K562 (cell line): ENCODE data around the gene CRYM. TPM values are rescaled to one million over a fixed set of nuclear protein-coding genes. Genes with fewer than 3 reads are reported as not detected.

ENCODE experiments used
- ARNT ChIP-seq, 2 experiments: fragments of 450-650 bp; IDR thresholded peaks; 2 replicates each; pipeline ENCODE4 v1.6.1; 2016; ENCODE audit warnings: mild to moderate bottlenecking in 1 of 2
- BHLHE40 ChIP-seq: IDR thresholded peaks from 2 replicates; pipeline ENCODE4 v1.6.1; 2011; ENCODE audit warnings: low read length, improper control_type of control experiment
- FOXM1 ChIP-seq, 2 experiments: fragments of 450-650 bp in 1 of 2; sonication (generic) in 1 of 2; formaldehyde crosslinking in 1 of 2; IDR thresholded peaks; 2 replicates each; pipeline versions ENCODE4 v1.6.1 to v1.9.0; 2017 to 2022; ENCODE audit warnings: low read depth in 2 of 2, mild to moderate bottlenecking in 2 of 2, missing genetic modification reagents in 1 of 2, moderate library complexity in 1 of 2
- ILF3 ChIP-seq: fragments of 450-650 bp; IDR thresholded peaks from 2 replicates; pipeline ENCODE4 v1.6.1; 2018; ENCODE audit warnings: antibody characterized with exemption, mild to moderate bottlenecking, moderate library complexity, borderline replicate concordance
- KAT7 ChIP-seq: sonication (generic); formaldehyde crosslinking; IDR thresholded peaks from 2 replicates; pipeline ENCODE4 v1.8.0; 2022; ENCODE audit warnings: missing genetic modification reagents, mild to moderate bottlenecking, borderline replicate concordance
- MEIS2 ChIP-seq: fragments of 450-650 bp; IDR thresholded peaks from 2 replicates; pipeline ENCODE4 v1.6.1; 2014; ENCODE audit warnings: mild to moderate bottlenecking; ENCODE audit not compliant: partially characterized antibody
- MYNN ChIP-seq, 2 experiments: sonication (generic); formaldehyde crosslinking in 1 of 2; IDR thresholded peaks; 2 replicates each; pipeline versions ENCODE4 v1.5.0 to v1.6.1; 2016 to 2020; ENCODE audit warnings: antibody characterized with exemption in 1 of 2, missing genetic modification reagents in 1 of 2
- PHB ChIP-seq: fragments of 250-450 bp; sonication (Bioruptor Pico); IDR thresholded peaks from 2 replicates; pipeline ENCODE4 v1.5.0; 2021
- TEAD4 ChIP-seq, 2 experiments: sonication (generic) in 1 of 2; formaldehyde crosslinking in 1 of 2; IDR thresholded peaks; 2 replicates each; pipeline versions ENCODE4 v1.6.1 to v1.8.0; 2012 to 2022; ENCODE audit warnings: borderline replicate concordance in 1 of 2, inconsistent platforms in 1 of 2, low read length in 1 of 2, mild to moderate bottlenecking in 1 of 2, missing genetic modification reagents in 1 of 2
- ZBED1 ChIP-seq: IDR thresholded peaks from 2 replicates; pipeline ENCODE4 v1.6.1; 2014
- ZNF316 ChIP-seq: fragments of 450-650 bp; IDR thresholded peaks from 2 replicates; pipeline ENCODE4 v1.6.1; 2016
- ZNF324 ChIP-seq: fragments of 250-450 bp; sonication (Bioruptor Pico); IDR thresholded peaks from 2 replicates; pipeline ENCODE4 v1.4.0; 2020; ENCODE audit warnings: mild to moderate bottlenecking
- polyA plus RNA-seq, 8 experiments: library from polyadenylated mRNA; depleted of rRNA in 4 of 8; stranded (reverse) in 5 of 8; unstranded in 3 of 8; fragments of >200 nt; fragmentation: Nextera tagmentation in 2 of 8; fragmentation: Illumina TruSeq in 1 of 8; extraction: Ambion mirVana in 2 of 8; extraction: Trizol in 1 of 8; gene quantifications; 2 replicates each; pipeline versions ENCODE4 v1.2.1 to v1.2.3, GENCODE V29; 2011 to 2014; ENCODE audit warnings: inconsistent platforms in 1 of 8, missing spikeins in 1 of 8
- total RNA-seq, 7 experiments: library from RNA; depleted of rRNA in 6 of 7; stranded (reverse); fragments of >200 nt in 6 of 7; fragmentation: Illumina TruSeq in 2 of 7; extraction: Trizol in 2 of 7; gene quantifications; 2 replicates each; pipeline versions ENCODE4 v1.2.1 to v1.2.3, GENCODE V29; 2011 to 2021; ENCODE audit warnings: low replicate concordance in 1 of 7
- TF ChIP-seq, protein P1 (sequence below): fragments of 450-650 bp; IDR thresholded peaks from 2 replicates; pipeline ENCODE4 v1.6.1; 2016; ENCODE audit warnings: mild to moderate bottlenecking, moderate library complexity
- TF ChIP-seq, protein P2 (sequence below): fragments of 250-450 bp; sonication (Bioruptor Pico); IDR thresholded peaks from 2 replicates; pipeline ENCODE4 v1.5.0; 2020; ENCODE audit warnings: mild to moderate bottlenecking

CRYM gene
- total and polyA plus RNA-seq, 9 of the 15 experiments (the other 6 are each of a cell fraction or from before 2014, with no cell fraction given) = 0.08 to 0.98 (median 0.47) TPM

DNA sequence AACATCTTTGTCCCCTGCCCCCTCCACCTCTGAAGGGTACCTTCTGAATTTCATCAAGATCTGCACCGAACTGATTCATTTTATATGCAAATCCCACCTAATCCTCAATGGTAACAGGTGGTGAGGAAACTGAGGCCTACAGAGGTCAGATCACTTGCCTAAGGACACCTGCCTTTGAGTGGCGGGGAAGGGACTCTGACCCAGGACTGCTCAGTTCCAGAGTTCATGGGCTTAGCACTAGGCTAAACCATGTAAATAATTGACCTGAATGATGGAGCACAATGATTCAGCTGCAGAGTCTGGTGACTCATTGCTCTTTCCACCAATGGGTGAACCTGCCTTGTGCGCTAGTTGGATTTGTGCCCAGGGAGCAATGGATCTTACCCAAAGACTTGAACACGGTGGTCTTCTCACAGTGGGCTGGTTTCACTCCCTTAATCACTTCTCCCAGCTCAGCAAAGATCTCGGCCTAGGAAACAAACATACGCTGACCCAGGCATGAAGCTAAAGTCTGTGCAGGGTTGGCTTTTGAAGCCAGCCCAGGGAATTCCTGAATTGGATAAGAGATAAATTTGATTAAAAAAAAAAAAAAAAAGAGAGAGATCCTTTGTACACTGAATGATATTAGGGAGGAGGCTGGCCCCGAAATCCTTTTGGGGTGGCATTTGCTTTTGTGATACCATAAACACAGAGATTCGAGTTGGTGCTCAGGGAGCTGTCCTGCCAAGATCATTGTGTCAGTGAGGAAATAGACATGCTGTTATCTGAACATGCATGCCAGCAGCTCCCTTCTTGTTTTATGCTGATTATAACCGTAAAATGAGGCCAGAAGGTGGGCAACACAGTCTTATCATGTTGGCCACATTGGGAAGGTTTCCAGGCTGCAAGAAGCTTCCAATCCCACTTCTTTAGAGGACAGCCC lies 17.0 kb downstream of the CRYM start (continued):
- TF ChIP-seq, protein P1, sequence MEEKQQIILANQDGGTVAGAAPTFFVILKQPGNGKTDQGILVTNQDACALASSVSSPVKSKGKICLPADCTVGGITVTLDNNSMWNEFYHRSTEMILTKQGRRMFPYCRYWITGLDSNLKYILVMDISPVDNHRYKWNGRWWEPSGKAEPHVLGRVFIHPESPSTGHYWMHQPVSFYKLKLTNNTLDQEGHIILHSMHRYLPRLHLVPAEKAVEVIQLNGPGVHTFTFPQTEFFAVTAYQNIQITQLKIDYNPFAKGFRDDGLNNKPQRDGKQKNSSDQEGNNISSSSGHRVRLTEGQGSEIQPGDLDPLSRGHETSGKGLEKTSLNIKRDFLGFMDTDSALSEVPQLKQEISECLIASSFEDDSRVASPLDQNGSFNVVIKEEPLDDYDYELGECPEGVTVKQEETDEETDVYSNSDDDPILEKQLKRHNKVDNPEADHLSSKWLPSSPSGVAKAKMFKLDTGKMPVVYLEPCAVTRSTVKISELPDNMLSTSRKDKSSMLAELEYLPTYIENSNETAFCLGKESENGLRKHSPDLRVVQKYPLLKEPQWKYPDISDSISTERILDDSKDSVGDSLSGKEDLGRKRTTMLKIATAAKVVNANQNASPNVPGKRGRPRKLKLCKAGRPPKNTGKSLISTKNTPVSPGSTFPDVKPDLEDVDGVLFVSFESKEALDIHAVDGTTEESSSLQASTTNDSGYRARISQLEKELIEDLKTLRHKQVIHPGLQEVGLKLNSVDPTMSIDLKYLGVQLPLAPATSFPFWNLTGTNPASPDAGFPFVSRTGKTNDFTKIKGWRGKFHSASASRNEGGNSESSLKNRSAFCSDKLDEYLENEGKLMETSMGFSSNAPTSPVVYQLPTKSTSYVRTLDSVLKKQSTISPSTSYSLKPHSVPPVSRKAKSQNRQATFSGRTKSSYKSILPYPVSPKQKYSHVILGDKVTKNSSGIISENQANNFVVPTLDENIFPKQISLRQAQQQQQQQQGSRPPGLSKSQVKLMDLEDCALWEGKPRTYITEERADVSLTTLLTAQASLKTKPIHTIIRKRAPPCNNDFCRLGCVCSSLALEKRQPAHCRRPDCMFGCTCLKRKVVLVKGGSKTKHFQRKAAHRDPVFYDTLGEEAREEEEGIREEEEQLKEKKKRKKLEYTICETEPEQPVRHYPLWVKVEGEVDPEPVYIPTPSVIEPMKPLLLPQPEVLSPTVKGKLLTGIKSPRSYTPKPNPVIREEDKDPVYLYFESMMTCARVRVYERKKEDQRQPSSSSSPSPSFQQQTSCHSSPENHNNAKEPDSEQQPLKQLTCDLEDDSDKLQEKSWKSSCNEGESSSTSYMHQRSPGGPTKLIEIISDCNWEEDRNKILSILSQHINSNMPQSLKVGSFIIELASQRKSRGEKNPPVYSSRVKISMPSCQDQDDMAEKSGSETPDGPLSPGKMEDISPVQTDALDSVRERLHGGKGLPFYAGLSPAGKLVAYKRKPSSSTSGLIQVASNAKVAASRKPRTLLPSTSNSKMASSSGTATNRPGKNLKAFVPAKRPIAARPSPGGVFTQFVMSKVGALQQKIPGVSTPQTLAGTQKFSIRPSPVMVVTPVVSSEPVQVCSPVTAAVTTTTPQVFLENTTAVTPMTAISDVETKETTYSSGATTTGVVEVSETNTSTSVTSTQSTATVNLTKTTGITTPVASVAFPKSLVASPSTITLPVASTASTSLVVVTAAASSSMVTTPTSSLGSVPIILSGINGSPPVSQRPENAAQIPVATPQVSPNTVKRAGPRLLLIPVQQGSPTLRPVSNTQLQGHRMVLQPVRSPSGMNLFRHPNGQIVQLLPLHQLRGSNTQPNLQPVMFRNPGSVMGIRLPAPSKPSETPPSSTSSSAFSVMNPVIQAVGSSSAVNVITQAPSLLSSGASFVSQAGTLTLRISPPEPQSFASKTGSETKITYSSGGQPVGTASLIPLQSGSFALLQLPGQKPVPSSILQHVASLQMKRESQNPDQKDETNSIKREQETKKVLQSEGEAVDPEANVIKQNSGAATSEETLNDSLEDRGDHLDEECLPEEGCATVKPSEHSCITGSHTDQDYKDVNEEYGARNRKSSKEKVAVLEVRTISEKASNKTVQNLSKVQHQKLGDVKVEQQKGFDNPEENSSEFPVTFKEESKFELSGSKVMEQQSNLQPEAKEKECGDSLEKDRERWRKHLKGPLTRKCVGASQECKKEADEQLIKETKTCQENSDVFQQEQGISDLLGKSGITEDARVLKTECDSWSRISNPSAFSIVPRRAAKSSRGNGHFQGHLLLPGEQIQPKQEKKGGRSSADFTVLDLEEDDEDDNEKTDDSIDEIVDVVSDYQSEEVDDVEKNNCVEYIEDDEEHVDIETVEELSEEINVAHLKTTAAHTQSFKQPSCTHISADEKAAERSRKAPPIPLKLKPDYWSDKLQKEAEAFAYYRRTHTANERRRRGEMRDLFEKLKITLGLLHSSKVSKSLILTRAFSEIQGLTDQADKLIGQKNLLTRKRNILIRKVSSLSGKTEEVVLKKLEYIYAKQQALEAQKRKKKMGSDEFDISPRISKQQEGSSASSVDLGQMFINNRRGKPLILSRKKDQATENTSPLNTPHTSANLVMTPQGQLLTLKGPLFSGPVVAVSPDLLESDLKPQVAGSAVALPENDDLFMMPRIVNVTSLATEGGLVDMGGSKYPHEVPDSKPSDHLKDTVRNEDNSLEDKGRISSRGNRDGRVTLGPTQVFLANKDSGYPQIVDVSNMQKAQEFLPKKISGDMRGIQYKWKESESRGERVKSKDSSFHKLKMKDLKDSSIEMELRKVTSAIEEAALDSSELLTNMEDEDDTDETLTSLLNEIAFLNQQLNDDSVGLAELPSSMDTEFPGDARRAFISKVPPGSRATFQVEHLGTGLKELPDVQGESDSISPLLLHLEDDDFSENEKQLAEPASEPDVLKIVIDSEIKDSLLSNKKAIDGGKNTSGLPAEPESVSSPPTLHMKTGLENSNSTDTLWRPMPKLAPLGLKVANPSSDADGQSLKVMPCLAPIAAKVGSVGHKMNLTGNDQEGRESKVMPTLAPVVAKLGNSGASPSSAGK = peak; percentile 45; the same call in 1 of the 2 replicates
- TF ChIP-seq, protein P2, sequence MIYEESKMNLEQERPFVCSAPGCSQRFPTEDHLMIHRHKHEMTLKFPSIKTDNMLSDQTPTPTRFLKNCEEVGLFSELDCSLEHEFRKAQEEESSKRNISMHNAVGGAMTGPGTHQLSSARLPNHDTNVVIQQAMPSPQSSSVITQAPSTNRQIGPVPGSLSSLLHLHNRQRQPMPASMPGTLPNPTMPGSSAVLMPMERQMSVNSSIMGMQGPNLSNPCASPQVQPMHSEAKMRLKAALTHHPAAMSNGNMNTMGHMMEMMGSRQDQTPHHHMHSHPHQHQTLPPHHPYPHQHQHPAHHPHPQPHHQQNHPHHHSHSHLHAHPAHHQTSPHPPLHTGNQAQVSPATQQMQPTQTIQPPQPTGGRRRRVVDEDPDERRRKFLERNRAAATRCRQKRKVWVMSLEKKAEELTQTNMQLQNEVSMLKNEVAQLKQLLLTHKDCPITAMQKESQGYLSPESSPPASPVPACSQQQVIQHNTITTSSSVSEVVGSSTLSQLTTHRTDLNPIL (CRISPR knock-in tag) = no peak
- TF ChIP-seq KAT7 = 0 out of 2 replicates have a peak, but pooled peaks have one; percentile 42
- peak; percentile 90 for TF ChIP-seq MYNN (IDR thresholded peaks at IDR 0.05)
- no peak for TF ChIP-seq MYNN (CRISPR knock-in tag; IDR thresholded peaks at IDR 0.05)
- 0 out of 2 replicates have a peak, but pooled peaks have one; percentile 23 for TF ChIP-seq ILF3
- TF ChIP-seq ZBED1 = no peak
- peak; percentile 87 for TF ChIP-seq ZNF316
- TF ChIP-seq BHLHE40 = peak; percentile 38
- TF ChIP-seq MEIS2 = peak; percentile 63
- TF ChIP-seq ARNT (IDR thresholded peaks at IDR 0.05) = peak; percentile 35 to 66; a peak in 2 of 4 replicates
- TF ChIP-seq PHB (CRISPR knock-in tag) = no peak
- peak; percentile 94 for TF ChIP-seq FOXM1 (IDR thresholded peaks at IDR 0.05; ENCODE audit: low read depth)
- TF ChIP-seq FOXM1 (CRISPR knock-in tag; IDR thresholded peaks at IDR 0.05; ENCODE audit: low read depth) = no peak
- TF ChIP-seq TEAD4 (IDR thresholded peaks at IDR 0.05; ENCODE audit: low read length) = peak; percentile 99
- TF ChIP-seq TEAD4 (CRISPR knock-in tag; IDR thresholded peaks at IDR 0.05; ENCODE audit: borderline replicate concordance) = no peak
- TF ChIP-seq ZNF324 (CRISPR knock-in tag) = no peak
